Tibial artery (tissue), 4 donors: ENCODE results near the gene PDE9A.

ENCODE experiments used
- DNase-seq, 2 donors: peaks; one replicate each; pipeline ENCODE4 v3.0.0-alpha.2; 2019
- H3K27ac ChIP-seq, 2 donors: fragments of 200-600 bp; sonication (generic) in 1 of 2; 1 replicate in 1 of 2; 2 replicates in 1 of 2; pipeline ENCODE4 v1.5.1; 2018 to 2019; ENCODE audit warnings: mild to moderate bottlenecking in 1 of 2
- H3K27me3 ChIP-seq, 2 donors: fragments of 200-600 bp; sonication (generic) in 1 of 2; one replicate each; pipeline versions ENCODE4 v1.5.1 to v1.6.0; 2016 to 2019
- H3K36me3 ChIP-seq, 3 donors: fragments of 200-600 bp; sonication (generic) in 2 of 3; one replicate each; pipeline ENCODE4 v1.5.1; 2016 to 2019; ENCODE audit warnings: mild to moderate bottlenecking in 2 of 3
- H3K4me1 ChIP-seq, 4 donors: fragments of 200-600 bp; sonication (generic) in 2 of 4; 1 replicate in 3 of 4; 2 replicates in 1 of 4; pipeline ENCODE4 v1.5.1; 2016 to 2019
- H3K4me3 ChIP-seq, 2 donors: fragments of 200-600 bp; sonication (generic) in 1 of 2; 1 replicate in 1 of 2; 2 replicates in 1 of 2; pipeline ENCODE4 v1.5.1; 2018 to 2019; ENCODE audit warnings: mild to moderate bottlenecking in 2 of 2
- H3K9me3 ChIP-seq, 3 donors: fragments of 200-600 bp; sonication (generic) in 1 of 3; one replicate each; pipeline ENCODE4 v1.5.1; 2016 to 2019
- intact Hi-C: fragments of 100-400 bp; cut with DNase I; formaldehyde crosslinking; loops from one replicate; pipeline ENCODE4 v1.15.0; 2023; ENCODE audit warnings: low total_unique reads
- TF ChIP-seq, protein P1 (sequence below), 2 experiments: fragments of 200-600 bp in 1 of 2; fragments of 450-650 bp in 1 of 2; IDR thresholded peaks; one replicate each; pipeline ENCODE4 v1.5.1; 2017 to 2019; ENCODE audit warnings: antibody characterized with exemption in 2 of 2, mild to moderate bottlenecking in 1 of 2, moderate library complexity in 1 of 2

Gene PDE9A

DNA sequence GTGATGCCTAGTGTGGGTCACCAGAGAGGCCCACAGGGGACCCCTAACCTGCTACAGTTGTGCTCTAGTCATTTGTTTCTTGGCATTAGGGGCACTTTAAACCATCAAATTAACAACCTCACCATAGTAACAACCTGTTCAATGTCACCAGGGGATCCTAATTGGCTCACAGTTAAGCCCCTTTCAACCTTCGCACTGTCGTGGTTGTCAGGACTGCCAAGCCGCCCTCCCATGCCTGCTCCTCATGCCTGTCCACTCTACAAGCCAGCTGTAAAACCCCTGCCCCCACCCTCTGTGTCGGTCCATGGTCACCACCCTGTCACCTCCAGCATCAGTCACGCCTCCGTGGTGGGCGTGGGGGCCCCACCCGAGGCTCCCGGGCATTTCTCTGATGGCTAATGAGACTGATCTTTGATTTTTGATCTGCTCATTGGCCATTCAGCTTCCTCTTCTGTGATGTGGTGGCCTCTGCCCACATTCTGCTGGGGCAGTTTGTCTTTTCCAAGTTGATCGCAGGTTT is 129.4 kb downstream of the PDE9A start:
- TF ChIP-seq, protein P1, sequence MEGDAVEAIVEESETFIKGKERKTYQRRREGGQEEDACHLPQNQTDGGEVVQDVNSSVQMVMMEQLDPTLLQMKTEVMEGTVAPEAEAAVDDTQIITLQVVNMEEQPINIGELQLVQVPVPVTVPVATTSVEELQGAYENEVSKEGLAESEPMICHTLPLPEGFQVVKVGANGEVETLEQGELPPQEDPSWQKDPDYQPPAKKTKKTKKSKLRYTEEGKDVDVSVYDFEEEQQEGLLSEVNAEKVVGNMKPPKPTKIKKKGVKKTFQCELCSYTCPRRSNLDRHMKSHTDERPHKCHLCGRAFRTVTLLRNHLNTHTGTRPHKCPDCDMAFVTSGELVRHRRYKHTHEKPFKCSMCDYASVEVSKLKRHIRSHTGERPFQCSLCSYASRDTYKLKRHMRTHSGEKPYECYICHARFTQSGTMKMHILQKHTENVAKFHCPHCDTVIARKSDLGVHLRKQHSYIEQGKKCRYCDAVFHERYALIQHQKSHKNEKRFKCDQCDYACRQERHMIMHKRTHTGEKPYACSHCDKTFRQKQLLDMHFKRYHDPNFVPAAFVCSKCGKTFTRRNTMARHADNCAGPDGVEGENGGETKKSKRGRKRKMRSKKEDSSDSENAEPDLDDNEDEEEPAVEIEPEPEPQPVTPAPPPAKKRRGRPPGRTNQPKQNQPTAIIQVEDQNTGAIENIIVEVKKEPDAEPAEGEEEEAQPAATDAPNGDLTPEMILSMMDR (IDR thresholded peaks at IDR 0.05) = no peak
- Histone ChIP-seq H3K4me3 (no peak overlapping the region), H3K27me3 (peaks cover 0 to 71% of the 10 kb centered on the region in 2 donors), H3K36me3 (no peaks in the 10 kb centered on the region), H3K27ac (no peak overlapping the region), H3K4me1 (peaks cover 0 to 14% (median 9%) of the 10 kb centered on the region in 4 donors), H3K9me3 (peaks cover 0 to under 1% (median 0%) of the 10 kb centered on the region in 3 donors)
- no peak for DNase-seq
- intact Hi-C loops = no loop called here

DNA sequence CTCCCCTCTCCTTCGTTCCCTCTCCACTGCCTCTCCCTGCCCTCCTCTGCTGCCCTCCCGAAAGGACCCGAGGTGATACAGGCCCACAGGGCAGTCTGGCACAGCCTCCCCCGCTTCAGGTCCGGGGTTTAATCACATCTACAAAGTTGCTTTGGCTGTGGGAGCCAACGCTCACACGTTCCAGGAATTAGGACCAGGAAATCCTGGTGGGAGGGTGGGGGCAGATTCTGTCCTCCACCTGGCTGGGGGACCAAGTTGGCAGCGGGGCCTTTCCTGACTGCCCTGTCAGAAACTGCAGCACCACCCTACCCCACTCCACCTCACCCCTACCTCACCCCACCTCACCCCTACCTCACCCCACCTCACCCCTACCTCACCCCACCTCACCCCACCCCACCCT is 130.9 kb downstream of the PDE9A start:
- Histone ChIP-seq H3K4me1 (peaks cover 0 to 14% (median 9%) of the 10 kb centered on the region in 4 donors), H3K36me3 (no peaks in the 10 kb centered on the region), H3K27me3 (peaks cover 0 to 68% of the 10 kb centered on the region in 2 donors), H3K9me3 (peaks cover 0 to 4% (median 0%) of the 10 kb centered on the region in 3 donors), H3K4me3 (no peak overlapping the region), H3K27ac (peak overlapping the region in 1 of 2 donors; percentile 28)
- intact Hi-C loops = no loop called here
- TF ChIP-seq, protein P1 (IDR thresholded peaks at IDR 0.05) = no peak
- DNase-seq = peak in 1 of 2 donors; percentile 40

DNA sequence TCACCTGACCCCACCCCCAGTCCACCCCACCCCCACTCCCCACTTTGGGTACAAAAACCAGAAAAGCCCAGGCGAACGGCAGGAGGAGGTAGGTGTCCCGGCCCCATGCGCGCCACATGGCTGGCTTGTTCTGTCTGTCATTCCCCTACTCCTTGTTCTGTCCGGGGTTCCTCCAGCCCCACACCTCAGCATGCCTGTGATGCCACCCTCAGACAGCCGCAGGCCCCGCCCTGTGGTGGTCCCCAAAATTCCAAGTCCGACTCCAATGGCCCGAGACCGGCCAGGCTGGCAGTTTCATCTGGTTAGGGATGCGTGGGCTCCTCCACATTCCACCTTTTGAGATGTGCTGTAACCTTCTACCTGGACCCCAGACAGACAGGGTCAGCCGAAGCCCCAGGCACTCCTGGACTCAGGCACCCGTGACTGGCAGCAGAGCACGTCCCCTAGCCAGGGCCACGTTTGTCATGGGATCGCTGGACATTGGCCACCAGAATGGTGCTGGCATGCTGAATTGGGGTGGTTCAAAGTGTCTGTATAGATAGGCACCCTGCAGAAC is 131.6 kb downstream of the PDE9A start:
- no peak for DNase-seq
- Histone ChIP-seq H3K27ac (no peak overlapping the region), H3K27me3 (peaks cover 0 to 66% of the 10 kb centered on the region in 2 donors), H3K4me3 (no peak overlapping the region), H3K9me3 (peaks cover 0 to 4% (median 0%) of the 10 kb centered on the region in 3 donors), H3K36me3 (no peaks in the 10 kb centered on the region), H3K4me1 (peaks cover 0 to 14% (median 9%) of the 10 kb centered on the region in 4 donors)
- TF ChIP-seq, protein P1 (IDR thresholded peaks at IDR 0.05) = no peak
- intact Hi-C loops = no loop called here

DNA sequence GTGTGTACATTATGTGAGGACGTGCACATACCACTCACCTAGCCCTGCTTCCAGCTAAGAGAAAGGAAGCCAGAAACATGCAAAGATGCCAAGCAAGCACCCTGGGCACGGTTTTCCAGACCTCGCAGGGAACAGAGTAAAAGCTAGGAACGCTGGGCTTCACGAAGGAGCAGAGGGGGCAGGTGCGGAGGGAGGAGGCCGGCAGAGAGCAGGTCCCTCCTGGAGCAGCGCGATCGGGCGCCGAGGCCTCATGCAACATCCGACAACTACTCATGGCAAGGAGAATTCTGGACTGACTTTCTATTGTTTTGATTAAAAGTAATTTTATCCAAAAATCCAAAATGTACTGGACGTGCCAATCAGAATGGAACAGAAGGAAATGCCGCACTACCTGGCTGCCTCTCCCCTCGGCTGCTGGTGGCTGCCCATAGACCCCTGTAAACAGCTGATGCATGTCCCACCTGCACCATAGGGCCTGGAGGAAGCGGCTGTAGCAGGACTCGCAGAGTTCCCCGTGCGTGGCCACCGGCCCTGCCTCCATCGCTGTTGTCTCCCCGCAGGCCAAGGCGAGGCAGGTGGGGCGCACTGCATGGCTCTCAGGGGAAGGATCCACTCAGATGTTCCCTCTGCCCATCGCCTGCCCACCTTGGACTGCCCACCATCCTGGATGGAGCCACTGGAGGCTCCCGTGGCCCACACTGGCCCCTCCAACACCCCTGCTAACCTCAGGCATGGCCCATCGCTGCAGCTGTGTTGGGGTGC is 132.4 kb downstream of the PDE9A start:
- peaks cover 0 to 61% of the 10 kb centered on the region in 2 donors for H3K27me3 ChIP-seq
- H3K4me1 ChIP-seq = peaks cover 0 to 14% (median 8%) of the 10 kb centered on the region in 4 donors
- no peak overlapping the region for H3K27ac ChIP-seq
- H3K4me3 ChIP-seq = no peak overlapping the region
- TF ChIP-seq, protein P1 (IDR thresholded peaks at IDR 0.05) = no peak
- no peak for DNase-seq
- H3K36me3 ChIP-seq = no peaks in the 10 kb centered on the region
- intact Hi-C loops = no loop called here
- H3K9me3 ChIP-seq = peaks cover 0 to 4% (median 0%) of the 10 kb centered on the region in 3 donors

DNA sequence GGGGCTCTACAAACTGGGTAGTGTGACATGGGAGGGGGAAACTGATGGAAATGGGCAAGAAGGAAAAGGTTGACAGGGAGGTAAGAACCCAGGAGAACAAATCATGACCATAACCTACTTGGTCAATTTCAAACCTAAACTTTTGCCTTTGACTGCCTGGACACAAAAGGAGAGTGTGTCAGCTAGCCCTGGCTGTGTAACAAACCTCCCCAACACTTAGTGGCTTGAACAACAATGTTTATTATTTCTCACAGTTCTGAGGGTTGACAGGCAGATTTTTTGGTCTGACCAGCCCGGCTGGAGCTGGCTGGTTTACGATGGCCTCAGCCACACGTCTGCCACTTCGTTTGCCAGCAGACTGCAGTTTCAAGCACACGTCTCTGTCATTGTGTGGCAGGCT is 133.5 kb downstream of the PDE9A start:
- H3K27me3 ChIP-seq = peaks cover 0 to 57% of the 10 kb centered on the region in 2 donors
- H3K9me3 ChIP-seq = peaks cover 0 to 4% (median 0%) of the 10 kb centered on the region in 3 donors
- H3K4me1 ChIP-seq = peaks cover 0 to 6% (median 0%) of the 10 kb centered on the region in 4 donors
- no peak for DNase-seq
- H3K4me3 ChIP-seq = no peak overlapping the region
- H3K36me3 ChIP-seq = no peaks in the 10 kb centered on the region
- TF ChIP-seq, protein P1 (IDR thresholded peaks at IDR 0.05) = no peak
- no peak overlapping the region for H3K27ac ChIP-seq
- intact Hi-C loops = no loop called here
